ENCODE data around the gene NCBP3.
A peak's percentile ranks its signal among the peaks of the same experiment; 100 is the strongest.
"Not testable (repeated sequence)": the region's sequence is repeated elsewhere in the genome, so short reads cannot be mapped to it uniquely, and the experiment has no call there.

The NCBP3 gene

GRCh38 chr17:3846437-3847164 is 555 bp upstream of the NCBP3 start:
- H3K9me3 ChIP-seq (ENCODE audit: insufficient read depth, low read length, severe bottlenecking): no peaks in the 10 kb centered on the region
- peaks cover 34% of the 10 kb centered on the region for H3K36me3 ChIP-seq (ENCODE audit: insufficient read depth, low read length)
- peak overlapping the region in 1 of 2 experiments; percentile 42; a peak in 1 of 4 replicates for H3K4me3 ChIP-seq (ENCODE audit: low read depth in 1 of 2, low read length in 2 of 2)
- ATAC-seq (ENCODE audit: insufficient read depth, low read depth): no peak
- DNase-seq: no peak
- peaks cover 44% of the 10 kb centered on the region for H3K79me2 ChIP-seq (ENCODE audit: insufficient read depth, low read length)
- peaks cover 35% of the 10 kb centered on the region for H3K4me1 ChIP-seq (ENCODE audit: insufficient read depth, low read length)
- peak overlapping the region; percentile 60 for H3K4me2 ChIP-seq (ENCODE audit: insufficient read depth, low read length)
- peak overlapping the region; percentile 23 for H2AFZ ChIP-seq (ENCODE audit: low read depth, low read length)
- no peak overlapping the region; the same call in 1 of the 2 replicates for H3K27ac ChIP-seq (ENCODE audit: low read length)
- no peaks in the 10 kb centered on the region for H3K27me3 ChIP-seq (ENCODE audit: insufficient read depth, low read length, poor library complexity)
- H3K9ac ChIP-seq (ENCODE audit: low read depth, low read length): no peak overlapping the region; the same call in 1 of the 2 replicates
- H4K20me1 ChIP-seq (ENCODE audit: insufficient read depth, low read length): peaks cover 17% of the 10 kb centered on the region; the same call in 1 of the 2 replicates
- TF ChIP-seq CTCF (IDR thresholded peaks at IDR 0.05; ENCODE audit: borderline replicate concordance, extremely low read depth, low read length, poor library complexity, severe bottlenecking) (no peak), EZH2 (IDR thresholded peaks at IDR 0.05; ENCODE audit: borderline replicate concordance, low read depth, low read length, severe bottlenecking) (no peak)

DNA sequence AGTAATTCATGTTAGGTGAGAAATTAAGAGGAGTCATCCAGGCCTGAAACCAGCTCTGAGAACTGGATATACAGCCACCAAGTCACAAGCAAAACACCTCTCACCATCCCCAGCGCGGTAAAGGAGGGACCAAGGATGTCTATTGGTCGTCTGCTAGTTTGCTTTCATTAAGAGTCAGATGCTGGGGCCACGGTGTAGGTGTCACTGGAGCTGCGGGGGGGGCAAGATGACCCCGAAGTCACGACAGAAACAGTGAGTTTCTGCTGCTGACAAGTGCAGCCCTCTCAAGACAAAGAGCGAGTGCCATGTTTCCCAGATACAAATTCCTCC is 790 bp downstream of the NCBP3 start:
- no peaks in the 10 kb centered on the region for H3K9me3 ChIP-seq (ENCODE audit: insufficient read depth, low read length, severe bottlenecking)
- TF ChIP-seq EZH2 (IDR thresholded peaks at IDR 0.05; ENCODE audit: borderline replicate concordance, low read depth, low read length, severe bottlenecking): no peak
- H3K4me1 ChIP-seq (ENCODE audit: insufficient read depth, low read length): peaks cover 35% of the 10 kb centered on the region
- DNase-seq (no peak), ATAC-seq (ENCODE audit: insufficient read depth, low read depth) (no peak)
- H4K20me1 ChIP-seq (ENCODE audit: insufficient read depth, low read length): peaks cover 21% of the 10 kb centered on the region; the same call in 1 of the 2 replicates
- peak overlapping the region; percentile 99 for H2AFZ ChIP-seq (ENCODE audit: low read depth, low read length)
- peaks cover 55% of the 10 kb centered on the region for H3K79me2 ChIP-seq (ENCODE audit: insufficient read depth, low read length)
- H3K4me3 ChIP-seq (ENCODE audit: low read depth in 1 of 2, low read length in 2 of 2): peak overlapping the region; percentile 79 to 99
- no peaks in the 10 kb centered on the region for H3K27me3 ChIP-seq (ENCODE audit: insufficient read depth, low read length, poor library complexity)
- H3K27ac ChIP-seq (ENCODE audit: low read length): peak overlapping the region; percentile 95
- H3K36me3 ChIP-seq (ENCODE audit: insufficient read depth, low read length): peaks cover 46% of the 10 kb centered on the region
- H3K9ac ChIP-seq (ENCODE audit: low read depth, low read length): peak overlapping the region; percentile 99
- H3K4me2 ChIP-seq (ENCODE audit: insufficient read depth, low read length): peak overlapping the region; percentile 81

DNA sequence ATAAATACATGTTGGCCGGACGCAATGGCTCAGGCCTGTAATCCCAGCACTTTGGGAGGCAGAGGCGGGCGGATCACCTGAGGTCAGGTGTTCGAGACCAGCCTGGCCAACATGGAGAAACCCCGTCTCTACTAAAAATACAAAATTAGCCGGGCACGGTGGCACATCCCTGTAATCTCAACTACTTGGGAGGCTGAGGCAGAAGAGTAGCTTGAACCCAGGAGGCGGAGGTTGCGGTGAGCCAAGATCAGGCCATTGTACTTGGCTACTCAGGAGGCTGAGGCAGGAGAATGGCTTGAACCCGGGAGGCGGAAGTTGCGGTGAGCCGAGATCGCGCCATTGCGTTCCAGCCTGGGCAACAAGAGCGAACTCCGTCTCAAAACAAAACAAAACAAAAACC is 1.5 kb downstream of the NCBP3 start:
- Histone ChIP-seq H3K79me2 (ENCODE audit: insufficient read depth, low read length) (peaks cover 62% of the 10 kb centered on the region), H4K20me1 (ENCODE audit: insufficient read depth, low read length) (peaks cover 21% of the 10 kb centered on the region; the same call in 1 of the 2 replicates), H3K4me2 (ENCODE audit: insufficient read depth, low read length) (peak overlapping the region; percentile 81), H3K4me3 (ENCODE audit: low read depth in 1 of 2, low read length in 2 of 2) (peak overlapping the region; percentile 79 to 99; a peak in 3 of 4 replicates), H3K4me1 (ENCODE audit: insufficient read depth, low read length) (peaks cover 35% of the 10 kb centered on the region), H3K9ac (ENCODE audit: low read depth, low read length) (peak overlapping the region; percentile 99; the same call in 1 of the 2 replicates), H3K36me3 (ENCODE audit: insufficient read depth, low read length) (peaks cover 53% of the 10 kb centered on the region)
- H2AFZ ChIP-seq (ENCODE audit: low read depth, low read length); H3K9me3 ChIP-seq (ENCODE audit: insufficient read depth, low read length, severe bottlenecking); DNase-seq; H3K27me3 ChIP-seq (ENCODE audit: insufficient read depth, low read length, poor library complexity); H3K27ac ChIP-seq (ENCODE audit: low read length); ATAC-seq (ENCODE audit: insufficient read depth, low read depth): not testable (repeated sequence)

DNA sequence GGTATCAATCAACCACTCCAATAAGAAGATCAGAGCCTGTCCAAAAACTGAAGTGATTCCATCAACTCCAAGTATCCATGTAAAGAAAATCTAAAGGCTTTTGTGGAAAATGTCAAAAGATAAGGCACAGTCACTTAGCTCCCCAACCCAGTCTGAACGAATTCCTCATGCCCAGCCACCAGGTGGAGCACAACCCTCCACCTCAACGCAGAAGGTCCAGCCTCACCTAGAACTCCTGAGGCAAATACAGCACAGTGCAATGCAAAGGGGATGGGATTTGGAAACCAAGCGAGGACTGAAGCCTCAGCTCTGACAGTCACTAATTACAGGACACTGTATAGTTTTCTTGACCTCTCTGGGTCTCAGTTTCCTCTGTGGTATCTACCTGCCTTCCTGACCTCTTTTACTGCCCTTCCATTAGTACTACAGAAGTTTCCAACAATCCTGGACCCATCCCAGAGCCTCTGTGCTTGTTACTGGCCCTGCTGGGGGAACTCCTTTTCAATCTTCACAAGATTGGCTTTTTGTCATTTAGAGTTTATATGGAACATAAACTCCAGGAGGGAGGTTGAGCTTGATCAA is 2.0 kb downstream of the NCBP3 start:
- Histone ChIP-seq H3K9ac (ENCODE audit: low read depth, low read length) (peak overlapping the region; percentile 99; the same call in 1 of the 2 replicates), H3K27me3 (ENCODE audit: insufficient read depth, low read length, poor library complexity) (no peaks in the 10 kb centered on the region), H3K4me3 (ENCODE audit: low read depth in 1 of 2, low read length in 2 of 2) (peak overlapping the region in 1 of 2 experiments; percentile 79; a peak in 2 of 4 replicates), H3K79me2 (ENCODE audit: insufficient read depth, low read length) (peaks cover 66% of the 10 kb centered on the region), H3K27ac (ENCODE audit: low read length) (no peak overlapping the region), H3K4me1 (ENCODE audit: insufficient read depth, low read length) (peaks cover 35% of the 10 kb centered on the region), H3K36me3 (ENCODE audit: insufficient read depth, low read length) (peaks cover 58% of the 10 kb centered on the region), H3K4me2 (ENCODE audit: insufficient read depth, low read length) (peak overlapping the region; percentile 81), H3K9me3 (ENCODE audit: insufficient read depth, low read length, severe bottlenecking) (no peaks in the 10 kb centered on the region), H2AFZ (ENCODE audit: low read depth, low read length) (no peak overlapping the region), H4K20me1 (ENCODE audit: insufficient read depth, low read length) (peaks cover 23% of the 10 kb centered on the region; the same call in 1 of the 2 replicates)
- TF ChIP-seq EZH2 (IDR thresholded peaks at IDR 0.05; ENCODE audit: borderline replicate concordance, low read depth, low read length, severe bottlenecking) (no peak), CTCF (IDR thresholded peaks at IDR 0.05; ENCODE audit: borderline replicate concordance, extremely low read depth, low read length, poor library complexity, severe bottlenecking) (peak; percentile 75)
- ATAC-seq (ENCODE audit: insufficient read depth, low read depth): no peak
- DNase-seq: peak; percentile 60

Data from DND-41 (cell line).